ENCODE results near the gene MYLK.

DNA sequence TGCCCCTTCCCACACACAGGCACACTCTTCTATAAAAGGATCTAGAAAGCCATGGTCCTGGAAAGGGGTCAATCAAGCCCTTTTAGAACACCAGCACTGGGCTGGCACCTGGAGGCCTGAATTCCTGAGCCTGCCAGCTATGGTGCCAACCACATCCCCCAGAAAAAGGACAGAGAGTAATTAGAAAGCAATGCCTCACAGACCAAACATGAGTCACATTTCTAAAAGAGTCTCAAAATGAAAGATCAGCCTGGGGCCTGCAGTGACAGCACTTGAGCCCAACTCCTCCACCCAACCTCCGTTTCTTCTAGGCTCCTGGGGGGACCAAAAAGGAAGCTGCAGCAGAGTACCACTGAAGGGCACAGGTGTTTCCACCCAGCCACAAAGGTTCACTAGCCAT, 14.1 kb downstream of the MYLK start:
- TF ChIP-seq EZH2 (IDR thresholded peaks at IDR 0.05): no peak
- TF ChIP-seq POLR2AphosphoS5 (IDR thresholded peaks at IDR 0.05; ENCODE audit: borderline replicate concordance, low read depth, low read length): no peak
- TF ChIP-seq FOXP2 (optimal IDR thresholded peaks at IDR 0.05; ENCODE audit: control extremely low read depth, extremely low read length, insufficient read depth): no peak

Measured in SK-N-MC (cell line).